ENCODE measurements around the gene SSRP1. TPM values are rescaled to one million over a fixed set of nuclear protein-coding genes. Genes with fewer than 3 reads are reported as not detected.
A peak's percentile ranks its signal among the peaks of the same experiment; 100 is the strongest.

SSRP1 gene
- polyA plus RNA-seq (2011; rRNA removed) (111 and 113 TPM in 2 replicates), polyA minus RNA-seq (2011; rRNA and poly(A)+ RNA removed) (115 and 126 TPM in 2 replicates)

- H3K27ac ChIP-seq (ENCODE audit: low read depth, low read length): peak within 1 kb of the TSS; percentile 39
- H3K4me3 ChIP-seq (ENCODE audit: low read depth, low read length): peak within 1 kb of the TSS; percentile 78
- no peak for TF ChIP-seq CTCF (IDR thresholded peaks at IDR 0.05; ENCODE audit: low read depth, low read length)
- CTCF ChIA-PET: interaction anchor here (0.8 to 2.3 kb wide), 4 partner anchors 10 to 191 kb away, joined by 3 to 7 read pairs (median 5); partner anchors contain the start of gene TNKS1BP1
- H3K27me3 ChIP-seq (ENCODE audit: control insufficient read depth, insufficient read depth, low read length): peaks cover 17% of the 10 kb centered on the region
- no peaks in the 10 kb centered on the region; the same call in 1 of the 2 replicates for H3K9me3 ChIP-seq (ENCODE audit: control insufficient read depth, insufficient read depth, low read length)
- DNase-seq (ENCODE audit: low read depth, low spot score): no peak
- POLR2A ChIA-PET: interaction anchor here (1.0 to 2.6 kb wide), 2 partner anchors 10 to 24 kb away, joined by 6 to 14 read pairs; partner anchors contain the start of gene TNKS1BP1
Observed at GRCh38 chr11:57335343-57336110, at the start of gene SSRP1. Gene SSRP1 (minus strand): TSS chr11:57335892. CDS start chr11:57335121, 771 bp downstream.

DNA sequence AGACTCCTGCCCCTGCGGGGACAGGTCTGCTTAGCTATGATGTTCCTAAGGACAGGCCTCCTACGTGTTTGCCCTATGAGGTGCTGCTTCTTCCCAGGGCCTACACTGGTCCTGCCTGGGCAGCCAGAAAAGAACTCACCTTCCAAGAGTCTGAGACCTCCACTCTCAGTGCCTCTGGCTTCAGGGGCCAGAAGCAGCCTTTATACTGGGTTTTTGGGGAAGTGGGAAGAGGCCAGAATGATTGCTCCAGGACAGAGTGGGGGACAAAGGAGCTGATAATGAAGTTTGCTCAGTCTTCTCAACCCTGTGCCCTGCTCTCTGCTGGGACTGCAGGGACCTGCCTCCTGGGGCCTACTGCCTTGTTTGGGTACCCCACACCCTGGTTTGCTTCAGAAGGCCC is 45.3 kb upstream of the SSRP1 start, which contains the start of gene PRG3:
Gene PRG3 (minus strand): TSS at position 176 of the 400 bp plus-strand sequence. CDS start 442 bp downstream, outside the sequence.
- H3K27ac ChIP-seq (ENCODE audit: low read depth, low read length): no peak within 1 kb of the TSS
- ChIA-PET POLR2A (no interaction called here), CTCF (no interaction called here)
- no peak within 1 kb of the TSS for H3K4me3 ChIP-seq (ENCODE audit: low read depth, low read length)
- TF ChIP-seq CTCF (IDR thresholded peaks at IDR 0.05; ENCODE audit: low read depth, low read length): no peak
- H3K9me3 ChIP-seq (ENCODE audit: control insufficient read depth, insufficient read depth, low read length): no peaks in the 10 kb centered on the region
- no peak for DNase-seq (ENCODE audit: low read depth, low spot score)
- H3K27me3 ChIP-seq (ENCODE audit: control insufficient read depth, insufficient read depth, low read length): peaks cover 2% of the 10 kb centered on the region

DNA sequence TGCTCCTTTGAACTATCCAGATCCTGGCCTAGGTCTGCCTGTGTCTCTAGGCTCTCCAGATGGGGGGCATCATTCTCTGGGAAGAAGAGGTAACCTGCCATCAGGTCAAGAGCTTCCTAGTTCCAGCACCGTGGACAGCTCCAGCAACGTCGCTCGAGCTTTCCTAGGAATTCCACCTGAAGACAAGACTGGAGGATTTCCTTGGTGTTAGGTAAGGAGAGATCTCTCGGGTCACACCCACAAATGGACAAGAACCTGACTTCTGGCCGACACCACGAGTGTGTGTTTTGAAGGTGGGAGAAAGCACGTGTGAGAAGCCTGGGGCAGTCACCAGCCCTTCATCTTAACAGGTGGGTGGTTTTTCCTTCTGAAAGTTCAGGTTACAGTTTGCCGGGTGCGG is 44.0 kb upstream of the SSRP1 start:
- Histone ChIP-seq H3K9me3 (ENCODE audit: control insufficient read depth, insufficient read depth, low read length) (no peaks in the 10 kb centered on the region), H3K4me3 (ENCODE audit: low read depth, low read length) (no peak overlapping the region), H3K27me3 (ENCODE audit: control insufficient read depth, insufficient read depth, low read length) (peaks cover 2% of the 10 kb centered on the region), H3K27ac (ENCODE audit: low read depth, low read length) (no peak overlapping the region)
- ChIA-PET CTCF (no interaction called here), POLR2A (no interaction called here)
- DNase-seq (ENCODE audit: low read depth, low spot score): no peak
- TF ChIP-seq CTCF (IDR thresholded peaks at IDR 0.05; ENCODE audit: low read depth, low read length): no peak

- no peak for TF ChIP-seq CTCF (IDR thresholded peaks at IDR 0.05; ENCODE audit: low read depth, low read length)
- ChIA-PET POLR2A (no interaction called here), CTCF (no interaction called here)
Observed at GRCh38 chr11:57378186-57378585, 42.5 kb upstream of the SSRP1 start.

GRCh38 chr11:57377107-57377506 is 41.4 kb upstream of the SSRP1 start:
- no peak overlapping the region for H3K27ac ChIP-seq (ENCODE audit: low read depth, low read length)
- no peak for TF ChIP-seq CTCF (IDR thresholded peaks at IDR 0.05; ENCODE audit: low read depth, low read length)
- CTCF ChIA-PET: interaction anchor here (0.6 kb wide), 1 partner anchor 26 kb away, joined by 4 read pairs; no protein-coding TSS in a partner anchor
- no peak for DNase-seq (ENCODE audit: low read depth, low spot score)
- POLR2A ChIA-PET: no interaction called here
- peaks cover 2% of the 10 kb centered on the region for H3K27me3 ChIP-seq (ENCODE audit: control insufficient read depth, insufficient read depth, low read length)
- H3K9me3 ChIP-seq (ENCODE audit: control insufficient read depth, insufficient read depth, low read length): no peaks in the 10 kb centered on the region
- no peak overlapping the region for H3K4me3 ChIP-seq (ENCODE audit: low read depth, low read length)

More at GRCh38 chr11:57378186-57378585, 42.5 kb upstream of the SSRP1 start:
- Histone ChIP-seq H3K27ac (ENCODE audit: low read depth, low read length) (no peak overlapping the region), H3K4me3 (ENCODE audit: low read depth, low read length) (no peak overlapping the region), H3K9me3 (ENCODE audit: control insufficient read depth, insufficient read depth, low read length) (no peaks in the 10 kb centered on the region), H3K27me3 (ENCODE audit: control insufficient read depth, insufficient read depth, low read length) (peaks cover 2% of the 10 kb centered on the region)
- no peak for DNase-seq (ENCODE audit: low read depth, low spot score)
